ENCODE measurements around the gene SMC5.

DNA sequence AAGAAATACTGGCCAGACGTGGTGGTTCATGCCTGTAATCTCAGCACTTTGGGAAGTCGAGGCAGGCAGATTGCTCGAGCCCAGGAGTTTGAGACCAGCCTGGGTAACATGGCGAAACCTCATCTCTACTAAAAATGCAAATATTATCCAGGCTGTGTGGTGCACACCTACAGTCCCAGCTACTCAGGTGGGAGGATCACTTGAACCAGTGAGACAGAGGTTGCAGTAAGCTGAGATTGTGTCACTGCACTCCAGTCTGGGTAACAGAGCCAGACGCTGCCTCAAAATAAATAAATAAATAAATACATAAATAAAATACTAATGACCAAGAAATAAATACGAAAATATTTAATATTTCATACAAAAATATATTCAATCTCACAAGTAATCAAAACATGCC is 136.9 kb downstream of the SMC5 start:
- no peak for TF ChIP-seq ZNF274 (IDR thresholded peaks at IDR 0.05; ENCODE audit: low read depth, low read length)
- no peak for TF ChIP-seq YY1 (IDR thresholded peaks at IDR 0.05; ENCODE audit: insufficient read depth, insufficient read length)
- TF ChIP-seq SUZ12 (IDR thresholded peaks at IDR 0.05; ENCODE audit: extremely low read depth, insufficient read depth, insufficient read length) = no peak
